Prostate gland (tissue), 2 donors: Measurements from ENCODE around the gene PWWP2B. TPM values are rescaled to one million over a fixed set of nuclear protein-coding genes. Genes with fewer than 3 reads are reported as not detected.
"Not testable (repeated sequence)": the region's sequence is repeated elsewhere in the genome, so short reads cannot be mapped to it uniquely, and the experiment has no call there.

Source experiments
- DNase-seq: peaks from one replicate; pipeline ENCODE4 v3.0.0-alpha.2; 2019; ENCODE audit warnings: low spot score
- H3K27ac ChIP-seq, 2 donors: fragments of 200-600 bp; sonication (generic); 2 replicates each; pipeline ENCODE4 v1.5.1; 2017 to 2019
- H3K27me3 ChIP-seq: fragments of 200-600 bp; sonication (generic); replicated peaks from 2 replicates; pipeline ENCODE4 v1.5.1; 2019; ENCODE audit not compliant: insufficient read depth
- H3K36me3 ChIP-seq, 2 donors: fragments of 200-600 bp; sonication (generic); 1 replicate in 1 of 2; 2 replicates in 1 of 2; pipeline versions ENCODE4 v1.5.1 to v1.8.1; 2017 to 2019
- H3K4me1 ChIP-seq: fragments of 200-600 bp; sonication (generic); replicated peaks from 2 replicates; pipeline ENCODE4 v1.5.1; 2019
- H3K4me3 ChIP-seq, 2 donors: fragments of 200-600 bp; sonication (generic); 2 replicates each; pipeline ENCODE4 v1.5.1; 2017 to 2019
- H3K9me3 ChIP-seq: fragments of 200-600 bp; sonication (generic); 2 replicates; pipeline ENCODE4 v1.5.1; 2017
- POLR2A ChIP-seq: fragments of 450-650 bp; IDR thresholded peaks from one replicate; pipeline ENCODE4 v1.6.1; 2016; ENCODE audit warnings: antibody characterized with exemption, mild to moderate bottlenecking
- POLR2AphosphoS5 ChIP-seq: sonication (generic); formaldehyde crosslinking; IDR thresholded peaks from one replicate; pipeline ENCODE4 v1.6.1; 2017; ENCODE audit warnings: antibody characterized with exemption
- whole genome bisulfite sequencing: methylation state at CpG from one replicate; pipeline ENCODE4 v1.1.5; 2018; 5-methylcytosine and 5-hydroxymethylcytosine counted together
- intact Hi-C: fragments of 100-400 bp; cut with DNase I; formaldehyde crosslinking; loops from one replicate; pipeline ENCODE4 v1.14.2; 2022
- total RNA-seq, 2 donors: library from RNA; depleted of rRNA; stranded (reverse); fragments of >200 nt; gene quantifications; one replicate each; pipeline ENCODE4 v1.1.0, GENCODE V29; 2016
- TF ChIP-seq, protein P1 (sequence below), 4 experiments: fragments of 200-600 bp in 2 of 4; fragments of 450-650 bp in 2 of 4; sonication (generic) in 2 of 4; IDR thresholded peaks; 1 replicate in 3 of 4; 2 replicates in 1 of 4; pipeline ENCODE4 v1.5.1; 2016 to 2019; ENCODE audit warnings: antibody characterized with exemption in 4 of 4, mild to moderate bottlenecking in 2 of 4, moderate library complexity in 2 of 4

PWWP2B gene
- total RNA-seq, 2 donors from 2014 or later: 27.5 to 36.6 TPM

DNA sequence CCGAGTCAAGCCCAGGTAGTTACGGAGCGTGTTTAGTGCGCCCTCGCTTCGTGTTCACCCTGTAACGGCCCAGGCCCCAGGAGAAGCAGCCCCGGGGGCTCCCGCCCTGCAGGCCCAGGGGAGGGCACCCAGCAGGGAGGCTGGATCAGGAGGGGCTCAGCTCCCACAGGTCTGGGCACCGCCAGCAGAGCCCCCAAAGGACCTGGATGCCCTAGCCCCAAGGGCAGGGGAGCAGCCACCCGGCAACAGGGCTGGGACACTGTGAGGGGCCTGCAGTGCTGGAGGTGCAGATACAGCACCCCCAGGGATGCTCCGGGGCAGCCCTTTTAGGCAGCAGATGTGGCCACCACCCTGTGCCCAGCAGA lies 35.2 kb downstream of the PWWP2B start:
- no peaks in the 10 kb centered on the region for H3K27me3 ChIP-seq
- no peaks in the 10 kb centered on the region for H3K36me3 ChIP-seq
- H3K27ac ChIP-seq: no peak overlapping the region
- TF ChIP-seq POLR2AphosphoS5 (no peak), POLR2A (no peak)
- TF ChIP-seq, protein P1, sequence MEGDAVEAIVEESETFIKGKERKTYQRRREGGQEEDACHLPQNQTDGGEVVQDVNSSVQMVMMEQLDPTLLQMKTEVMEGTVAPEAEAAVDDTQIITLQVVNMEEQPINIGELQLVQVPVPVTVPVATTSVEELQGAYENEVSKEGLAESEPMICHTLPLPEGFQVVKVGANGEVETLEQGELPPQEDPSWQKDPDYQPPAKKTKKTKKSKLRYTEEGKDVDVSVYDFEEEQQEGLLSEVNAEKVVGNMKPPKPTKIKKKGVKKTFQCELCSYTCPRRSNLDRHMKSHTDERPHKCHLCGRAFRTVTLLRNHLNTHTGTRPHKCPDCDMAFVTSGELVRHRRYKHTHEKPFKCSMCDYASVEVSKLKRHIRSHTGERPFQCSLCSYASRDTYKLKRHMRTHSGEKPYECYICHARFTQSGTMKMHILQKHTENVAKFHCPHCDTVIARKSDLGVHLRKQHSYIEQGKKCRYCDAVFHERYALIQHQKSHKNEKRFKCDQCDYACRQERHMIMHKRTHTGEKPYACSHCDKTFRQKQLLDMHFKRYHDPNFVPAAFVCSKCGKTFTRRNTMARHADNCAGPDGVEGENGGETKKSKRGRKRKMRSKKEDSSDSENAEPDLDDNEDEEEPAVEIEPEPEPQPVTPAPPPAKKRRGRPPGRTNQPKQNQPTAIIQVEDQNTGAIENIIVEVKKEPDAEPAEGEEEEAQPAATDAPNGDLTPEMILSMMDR (IDR thresholded peaks at IDR 0.05): no peak
- 95% methylated on average over 10 of the region's 12 CpGs for WGBS
- intact Hi-C loops: no loop called here
- no peaks in the 10 kb centered on the region for H3K4me1 ChIP-seq
- DNase-seq: no peak
- no peaks in the 10 kb centered on the region for H3K9me3 ChIP-seq
- no peak overlapping the region for H3K4me3 ChIP-seq

DNA sequence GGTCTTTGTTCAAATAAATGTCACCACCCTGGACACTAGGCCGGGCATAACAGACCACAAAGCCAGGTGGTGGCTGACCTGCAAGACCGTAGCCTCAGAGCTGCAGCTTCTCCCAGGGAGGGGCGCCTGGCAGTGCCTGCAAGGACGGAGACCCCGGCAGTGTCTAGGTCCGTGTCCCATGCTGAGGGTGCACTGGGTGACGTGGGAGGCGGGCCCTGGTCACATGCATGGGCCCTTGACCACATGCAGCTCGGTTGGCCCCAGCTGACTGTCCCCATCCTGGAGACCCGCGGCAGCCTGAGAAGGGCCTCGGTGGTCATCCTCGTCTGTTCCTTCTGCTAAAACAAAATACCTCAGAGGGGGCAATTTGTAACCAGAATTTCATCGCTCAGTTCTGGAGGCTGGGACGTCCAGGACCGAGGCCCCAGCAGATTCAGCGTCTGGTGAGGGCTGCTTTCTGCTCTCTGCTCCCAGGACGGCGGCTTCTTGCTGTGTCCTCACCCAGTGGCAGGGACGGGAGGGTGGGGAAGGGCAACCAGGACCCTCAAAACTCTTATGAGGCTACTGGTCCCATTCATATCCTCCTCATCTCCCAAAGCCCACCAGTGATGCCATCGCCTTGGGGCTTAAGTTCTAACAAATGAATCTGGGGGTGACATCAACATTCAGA lies 36.8 kb downstream of the PWWP2B start:
- Histone ChIP-seq H3K27ac (no peak overlapping the region), H3K4me1 (no peaks in the 10 kb centered on the region), H3K27me3 (no peaks in the 10 kb centered on the region), H3K36me3 (no peaks in the 10 kb centered on the region), H3K4me3 (no peak overlapping the region), H3K9me3 (no peaks in the 10 kb centered on the region)
- DNase-seq: no peak
- WGBS: 95% methylated on average over 20 of the region's 21 CpGs
- TF ChIP-seq POLR2AphosphoS5 (no peak), POLR2A (no peak)
- TF ChIP-seq, protein P1 (IDR thresholded peaks at IDR 0.05): no peak
- intact Hi-C loops: no loop called here

DNA sequence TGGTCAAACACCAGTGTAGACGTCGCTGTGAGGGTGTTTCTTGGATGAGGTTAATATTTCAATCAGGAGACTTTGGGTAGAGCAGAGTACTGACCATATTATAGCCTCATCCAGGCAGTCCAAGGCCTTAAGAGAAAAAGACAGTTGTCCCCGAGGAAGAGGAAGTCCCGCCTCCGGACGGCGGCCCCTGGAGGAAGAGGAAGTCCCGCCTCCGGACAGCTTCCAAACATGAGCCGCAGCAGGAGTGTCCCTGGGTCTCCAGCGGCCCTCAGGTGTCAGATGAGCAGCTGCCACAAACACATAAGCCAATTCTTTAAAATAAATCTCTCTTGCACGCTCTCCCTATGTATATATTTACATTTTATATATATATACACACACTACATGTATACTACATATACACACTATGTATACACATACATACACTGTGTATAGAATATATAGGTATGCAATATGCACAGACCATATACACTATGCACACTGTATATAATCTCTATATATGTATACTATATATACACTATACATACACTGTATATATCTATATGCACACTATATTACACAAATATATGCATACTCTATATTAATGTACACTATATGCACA lies 37.5 kb downstream of the PWWP2B start:
- Histone ChIP-seq H3K27me3 (no peaks in the 10 kb centered on the region), H3K9me3 (no peaks in the 10 kb centered on the region), H3K4me1 (no peaks in the 10 kb centered on the region), H3K36me3 (no peaks in the 10 kb centered on the region), H3K27ac (no peak overlapping the region), H3K4me3 (no peak overlapping the region)
- 82% methylated on average over 12 of the region's 12 CpGs for WGBS
- intact Hi-C loops: no loop called here
- DNase-seq: no peak
- TF ChIP-seq, protein P1 (IDR thresholded peaks at IDR 0.05): no peak
- TF ChIP-seq POLR2A (no peak), POLR2AphosphoS5 (no peak)

DNA sequence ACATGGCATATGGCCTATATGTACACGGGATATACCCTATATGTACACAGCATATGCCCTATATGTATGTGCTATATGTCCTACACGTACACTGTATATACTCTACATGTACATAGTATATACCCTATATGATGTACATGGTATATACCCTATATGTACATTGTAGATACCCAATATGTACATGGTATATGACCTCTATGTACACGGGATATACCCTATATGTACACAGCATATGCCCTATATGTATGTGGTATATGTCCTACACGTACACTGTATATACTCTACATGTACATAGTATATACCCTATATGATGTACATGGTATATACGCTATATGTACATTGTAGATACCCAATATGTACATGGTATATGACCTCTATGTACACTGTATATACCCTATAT lies 38.3 kb downstream of the PWWP2B start:
- H3K27me3 ChIP-seq, H3K4me3 ChIP-seq, H3K36me3 ChIP-seq, DNase-seq, H3K4me1 ChIP-seq, H3K27ac ChIP-seq, intact Hi-C loops, H3K9me3 ChIP-seq: not testable (repeated sequence)
- WGBS: 91% methylated on average over 5 of the region's 5 CpGs

DNA sequence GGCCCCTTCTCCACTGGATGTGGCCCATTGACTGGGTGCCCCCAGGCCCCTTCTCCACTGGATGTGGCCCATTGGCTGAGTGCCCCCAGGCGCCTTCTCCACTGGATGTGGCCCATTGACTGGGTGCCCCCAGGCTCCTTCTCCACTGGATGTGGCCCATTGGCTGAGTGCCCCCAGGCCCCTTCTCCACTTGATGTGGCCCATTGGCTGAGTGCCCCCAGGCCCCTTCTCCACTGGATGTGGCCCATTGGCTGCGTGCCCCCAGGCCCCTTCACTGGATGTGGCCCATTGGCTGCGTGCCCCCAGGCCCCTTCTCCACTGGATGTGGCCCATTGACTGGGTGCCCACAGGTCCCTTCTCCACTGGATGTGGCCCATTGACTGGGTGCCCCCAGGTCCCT lies 39.1 kb downstream of the PWWP2B start:
- DNase-seq, H3K27me3 ChIP-seq, H3K4me3 ChIP-seq, H3K36me3 ChIP-seq, H3K9me3 ChIP-seq, H3K4me1 ChIP-seq, intact Hi-C loops, H3K27ac ChIP-seq: not testable (repeated sequence)
- WGBS: 100% methylated on average over 2 of the region's 3 CpGs

DNA sequence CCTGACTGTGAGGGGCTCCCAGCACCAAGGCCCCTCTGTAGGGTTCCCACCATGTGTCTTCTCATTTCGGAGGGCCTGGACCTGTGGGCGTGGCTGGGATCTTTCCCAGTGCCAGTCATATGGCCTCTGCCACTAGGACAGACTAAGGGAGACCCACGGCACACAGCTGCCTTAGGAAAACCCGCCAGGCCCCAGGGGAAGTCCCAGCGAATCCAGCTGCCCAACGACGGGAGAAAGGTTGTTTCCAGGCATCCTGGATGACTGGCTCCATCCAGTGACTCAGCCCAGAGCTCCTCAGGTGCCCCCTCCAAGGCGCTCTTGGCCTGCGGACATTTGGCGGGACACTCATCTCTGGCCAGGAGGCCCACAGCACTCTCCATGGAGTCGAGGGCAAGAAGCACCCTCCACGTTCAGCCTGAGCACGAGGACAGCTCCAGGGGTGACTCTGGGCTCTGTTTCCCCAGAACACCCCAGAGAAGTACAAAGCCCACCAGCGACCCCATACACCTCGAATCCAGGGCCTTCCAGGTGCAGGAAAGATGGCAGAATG lies 39.9 kb downstream of the PWWP2B start:
- no peaks in the 10 kb centered on the region for H3K9me3 ChIP-seq
- 90% methylated on average over 14 of the region's 15 CpGs for WGBS

More for the DNA sequence above, 39.9 kb downstream of the PWWP2B start:
- Histone ChIP-seq H3K27me3 (no peaks in the 10 kb centered on the region), H3K27ac (no peak overlapping the region), H3K4me3 (no peak overlapping the region), H3K36me3 (no peaks in the 10 kb centered on the region), H3K4me1 (no peaks in the 10 kb centered on the region)
- no peak for TF ChIP-seq POLR2A
- no peak for TF ChIP-seq POLR2AphosphoS5
- TF ChIP-seq, protein P1 (IDR thresholded peaks at IDR 0.05): no peak
- no peak for DNase-seq
- intact Hi-C loops: no loop called here
